SU-DHL-6 (cell line): ENCODE data around the gene WWOX.

ENCODE experiments used
- H2AFZ ChIP-seq: fragments of 200-600 bp; sonication (generic); 2 replicates; pipeline ENCODE4 v1.6.1; 2014; ENCODE audit warnings: low read depth, mild to moderate bottlenecking, moderate library complexity, mixed read lengths, antibody characterized with exemption, low read length; ENCODE audit not compliant: severe bottlenecking
- H3F3A ChIP-seq: fragments of 200-600 bp; shearing (Covaris generic); 2 replicates; pipeline ENCODE4 v1.6.0; 2016; ENCODE audit warnings: antibody characterized with exemption, mild to moderate bottlenecking; ENCODE audit not compliant: insufficient read depth
- H3K27ac ChIP-seq: fragments of 200-600 bp; sonication (generic); 2 replicates; pipeline ENCODE4 v1.5.1; 2016; ENCODE audit warnings: low read depth, mild to moderate bottlenecking, low read length, moderate library complexity, mixed read lengths
- H3K27me3 ChIP-seq: fragments of 200-600 bp; sonication (generic), shearing (Covaris generic); 2 replicates; pipeline ENCODE4 v1.6.0; 2014; ENCODE audit warnings: mild to moderate bottlenecking, low read length
- H3K36me3 ChIP-seq: fragments of 200-600 bp; sonication (generic); 2 replicates; pipeline ENCODE4 v1.6.1; 2014; ENCODE audit warnings: mild to moderate bottlenecking, low read length, mixed read lengths
- H3K4me2 ChIP-seq: fragments of 300-600, 200-600 bp; shearing (Covaris generic), sonication (generic); 2 replicates; pipeline ENCODE4 v1.6.0; 2014; ENCODE audit warnings: low read length, low read depth, mild to moderate bottlenecking; ENCODE audit not compliant: poor library complexity, severe bottlenecking
- H3K4me3 ChIP-seq: fragments of 200-600 bp; sonication (generic); 2 replicates; pipeline ENCODE4 v1.5.1; 2014; ENCODE audit warnings: antibody characterized with exemption, low read length, mild to moderate bottlenecking, mixed read lengths; ENCODE audit not compliant: insufficient read depth, poor library complexity, severe bottlenecking
- H3K79me2 ChIP-seq: fragments of 200-600 bp; sonication (generic); 2 replicates; pipeline ENCODE4 v1.6.1; 2014; ENCODE audit warnings: mild to moderate bottlenecking, low read length, moderate library complexity; ENCODE audit not compliant: insufficient read depth
- H3K9ac ChIP-seq: fragments of 200-600 bp; sonication (generic); 2 replicates; pipeline ENCODE4 v1.7.0; 2014; ENCODE audit warnings: mild to moderate bottlenecking, low read length
- H3K9me2 ChIP-seq: fragments of 200-600 bp; sonication (generic); replicated peaks from 2 replicates; pipeline ENCODE4 v1.6.1; 2014; ENCODE audit warnings: low read length; ENCODE audit not compliant: insufficient read depth
- H3K9me3 ChIP-seq: fragments of 200-600 bp; sonication (generic); 2 replicates; pipeline ENCODE4 v1.6.1; 2014; ENCODE audit warnings: low read length, mixed read lengths; ENCODE audit not compliant: insufficient read depth
- H4K20me1 ChIP-seq: fragments of 200-600 bp; sonication (generic); 2 replicates; pipeline ENCODE4 v1.6.1; 2014; ENCODE audit warnings: low read depth, mild to moderate bottlenecking, antibody characterized with exemption, low read length, moderate library complexity, mixed read lengths
- CTCF ChIP-seq: fragments of 200-600 bp; sonication (generic); IDR thresholded peaks from one replicate; pipeline ENCODE4 v1.5.1; 2017; ENCODE audit warnings: antibody characterized with exemption, mild to moderate bottlenecking, low read length, moderate library complexity; ENCODE audit not compliant: insufficient read depth, poor library complexity, severe bottlenecking
- EZH2phosphoT487 ChIP-seq: fragments of 200-600 bp; sonication (generic), shearing (Covaris generic); conservative IDR thresholded peaks from 2 replicates; pipeline ENCODE4 v1.6.1; 2018; ENCODE audit warnings: mild to moderate bottlenecking, antibody characterized with exemption, low read length, moderate library complexity, mixed read lengths

Gene WWOX

DNA sequence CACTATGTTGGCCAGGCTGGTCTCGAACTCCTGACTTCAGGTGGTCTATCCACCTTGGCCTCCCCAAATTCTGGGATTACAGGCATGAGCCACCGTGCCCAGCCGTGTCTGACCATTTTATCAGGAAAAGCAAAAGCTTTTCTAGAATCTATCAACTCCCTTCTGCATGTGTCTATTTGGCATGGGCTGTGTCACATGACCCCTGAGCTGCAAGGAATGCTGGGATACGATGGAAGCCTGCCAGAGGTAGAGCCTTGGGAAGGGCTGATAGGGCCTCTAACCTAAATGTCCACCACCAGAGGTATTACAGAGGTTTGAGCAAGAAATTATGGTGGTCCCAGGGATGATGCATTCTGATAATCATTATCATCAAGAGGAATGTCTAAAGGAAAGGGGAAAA lies 616.2 kb downstream of the WWOX start:
- Histone ChIP-seq H3K9me3 (no peaks in the 10 kb centered on the region), H3K9ac (no peak overlapping the region), H3K79me2 (no peaks in the 10 kb centered on the region), H3K27ac (no peak overlapping the region), H3K4me3 (no peak overlapping the region), H3K36me3 (no peaks in the 10 kb centered on the region), H2AFZ (no peak overlapping the region), H4K20me1 (no peaks in the 10 kb centered on the region), H3K4me2 (no peak overlapping the region), H3K9me2 (no peaks in the 10 kb centered on the region), H3K27me3 (no peaks in the 10 kb centered on the region), H3F3A (no peaks in the 10 kb centered on the region)
- TF ChIP-seq EZH2phosphoT487, result no peak
- no peak for TF ChIP-seq CTCF

DNA sequence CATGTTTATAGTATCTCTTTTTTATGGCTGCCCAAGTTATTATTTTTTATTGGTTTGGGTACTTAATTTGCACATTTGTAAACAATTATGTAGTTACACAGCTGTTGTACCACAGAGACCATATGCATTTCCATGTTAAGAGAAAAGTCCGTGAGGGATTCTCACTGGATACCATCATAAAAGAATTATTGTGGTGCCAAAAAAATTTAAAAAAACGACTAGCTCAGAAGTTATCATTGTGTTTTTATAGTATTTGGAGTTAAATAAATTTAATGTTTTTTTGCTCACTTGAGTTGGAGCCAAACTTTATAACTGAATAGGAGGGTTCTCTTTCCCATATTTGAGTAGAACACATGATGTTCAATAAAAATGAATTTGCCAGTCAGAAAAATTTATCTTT lies 618.7 kb downstream of the WWOX start:
- H3K79me2 ChIP-seq, result no peaks in the 10 kb centered on the region
- H3K36me3 ChIP-seq, result no peaks in the 10 kb centered on the region
- H3K4me3 ChIP-seq, result no peak overlapping the region
- no peaks in the 10 kb centered on the region for H3K9me2 ChIP-seq
- H3K4me2 ChIP-seq, result no peak overlapping the region
- no peak for TF ChIP-seq EZH2phosphoT487
- TF ChIP-seq CTCF, result no peak
- H3K27me3 ChIP-seq, result no peaks in the 10 kb centered on the region
- no peak overlapping the region for H2AFZ ChIP-seq
- H3K9ac ChIP-seq, result no peak overlapping the region
- no peaks in the 10 kb centered on the region for H4K20me1 ChIP-seq
- no peaks in the 10 kb centered on the region for H3K9me3 ChIP-seq
- no peaks in the 10 kb centered on the region for H3F3A ChIP-seq
- no peak overlapping the region for H3K27ac ChIP-seq

DNA sequence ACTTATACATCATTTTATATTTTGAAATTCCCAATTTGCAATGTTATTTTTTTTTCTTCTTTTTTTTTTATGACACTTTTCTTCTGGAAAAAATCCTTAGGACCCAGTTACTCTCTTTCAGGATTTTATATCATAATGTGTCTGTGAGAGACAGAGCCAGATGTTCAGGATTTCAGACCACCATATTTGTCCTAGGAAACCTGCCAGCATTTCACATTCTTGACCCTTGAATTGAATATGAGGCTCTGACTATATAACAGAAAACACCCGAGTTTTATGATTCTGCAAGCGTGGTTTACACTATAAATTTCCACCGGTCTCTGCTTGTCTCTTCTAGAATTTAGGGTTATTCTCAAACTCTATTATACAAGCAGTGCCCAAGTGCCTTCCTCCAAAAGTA lies 621.0 kb downstream of the WWOX start:
- Histone ChIP-seq H3F3A (no peaks in the 10 kb centered on the region), H2AFZ (no peak overlapping the region), H3K27me3 (no peaks in the 10 kb centered on the region), H3K9me3 (no peaks in the 10 kb centered on the region), H3K27ac (no peak overlapping the region), H3K79me2 (no peaks in the 10 kb centered on the region), H3K9me2 (no peaks in the 10 kb centered on the region), H3K36me3 (no peaks in the 10 kb centered on the region), H4K20me1 (no peaks in the 10 kb centered on the region), H3K4me3 (no peak overlapping the region), H3K9ac (no peak overlapping the region), H3K4me2 (no peak overlapping the region)
- TF ChIP-seq CTCF (no peak), EZH2phosphoT487 (no peak)

DNA sequence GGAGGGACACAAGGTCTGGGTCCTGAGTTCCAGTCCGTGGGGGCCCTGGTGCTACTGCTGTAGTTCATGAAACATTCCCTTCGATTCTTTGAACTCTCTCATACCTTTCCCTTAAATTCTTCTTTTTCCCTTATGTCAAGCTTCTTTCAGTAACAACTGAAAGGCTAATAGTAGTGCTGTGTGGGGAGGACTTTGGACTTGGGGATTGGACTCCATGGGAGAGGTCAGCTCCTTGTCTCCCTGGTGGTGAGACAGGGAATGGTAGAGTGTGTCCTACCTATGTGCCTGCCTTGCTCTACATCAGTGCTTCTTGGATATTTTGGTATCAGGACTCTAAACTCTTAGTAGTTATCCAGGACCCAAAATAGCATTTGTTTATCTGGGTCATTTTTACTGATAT lies 628.1 kb downstream of the WWOX start:
- TF ChIP-seq CTCF (no peak), EZH2phosphoT487 (no peak)
- Histone ChIP-seq H3F3A (no peaks in the 10 kb centered on the region), H3K27me3 (no peaks in the 10 kb centered on the region)

More for the DNA sequence above, 628.1 kb downstream of the WWOX start:
- Histone ChIP-seq H3K9ac (no peak overlapping the region), H3K79me2 (no peaks in the 10 kb centered on the region), H2AFZ (no peak overlapping the region), H4K20me1 (no peaks in the 10 kb centered on the region), H3K27ac (no peak overlapping the region), H3K4me3 (no peak overlapping the region), H3K4me2 (no peak overlapping the region), H3K9me3 (no peaks in the 10 kb centered on the region), H3K36me3 (no peaks in the 10 kb centered on the region), H3K9me2 (no peaks in the 10 kb centered on the region)
